ENCODE measurements around the gene ZNF423. TPM values are rescaled to one million over a fixed set of nuclear protein-coding genes. Genes with fewer than 3 reads are reported as not detected.
A peak's percentile ranks its signal among the peaks of the same experiment; 100 is the strongest.

The ZNF423 gene
- total RNA-seq, 1 donor from 2014 or later, result 10.7 TPM

GRCh38 chr16:49756775-49757558 is 98.9 kb downstream of the ZNF423 start:
- H3K27ac ChIP-seq, result no peak overlapping the region
- H3K9me3 ChIP-seq, result no peaks in the 10 kb centered on the region
- H3K27me3 ChIP-seq (ENCODE audit: low read depth), result no peaks in the 10 kb centered on the region
- TF ChIP-seq CTCF (IDR thresholded peaks at IDR 0.05), result no peak
- no peak overlapping the region for H3K4me3 ChIP-seq
- DNase-seq (no peak), ATAC-seq (no peak)
- no peaks in the 10 kb centered on the region for H3K36me3 ChIP-seq
- intact Hi-C loops (cut with DNase I), result no loop called here
- peaks cover 24% of the 10 kb centered on the region for H3K4me1 ChIP-seq

DNA sequence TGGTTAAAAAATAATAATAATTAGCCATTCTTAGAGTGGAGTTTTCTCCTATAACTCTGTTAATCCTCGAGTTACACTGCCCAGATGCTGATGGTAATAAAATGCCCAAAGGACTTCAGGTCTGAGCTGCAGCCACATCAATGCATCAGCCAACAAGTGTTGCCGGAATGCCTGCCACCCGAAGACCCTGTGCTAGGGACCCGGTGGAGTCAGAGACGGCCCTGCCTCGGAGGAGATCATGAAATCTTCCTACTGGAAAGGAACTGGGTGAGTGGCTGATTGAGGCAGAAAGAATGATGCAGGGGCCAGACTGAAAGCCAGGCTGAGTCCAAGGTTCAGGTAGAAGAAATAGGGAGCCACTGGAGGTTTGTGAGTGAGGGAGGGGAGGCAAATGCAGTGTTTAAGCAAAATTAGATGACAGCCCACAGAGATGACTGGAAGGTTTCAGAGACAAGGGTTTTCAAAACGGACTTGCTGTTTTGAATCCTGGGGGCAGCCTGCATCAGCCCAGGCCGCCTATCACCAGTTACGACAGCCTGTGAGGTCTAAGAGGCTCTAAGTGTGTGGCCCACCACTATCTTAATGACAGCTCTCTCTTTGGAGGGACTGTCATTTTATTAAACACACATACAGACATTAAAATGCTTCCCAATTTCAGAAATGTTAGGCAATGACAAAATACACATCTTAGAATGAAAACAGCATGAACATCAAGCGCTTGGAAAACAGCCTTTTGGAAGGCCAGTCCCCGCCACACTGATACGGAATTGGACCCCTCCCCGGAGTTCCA is 100.0 kb downstream of the ZNF423 start:
- no peak overlapping the region for H3K4me3 ChIP-seq
- H3K36me3 ChIP-seq, result no peaks in the 10 kb centered on the region
- peak overlapping the region; percentile 67 for H3K27ac ChIP-seq
- no peak for ATAC-seq
- H3K9me3 ChIP-seq, result no peaks in the 10 kb centered on the region
- intact Hi-C loops (cut with DNase I), result no loop called here
- no peaks in the 10 kb centered on the region for H3K27me3 ChIP-seq (ENCODE audit: low read depth)
- peaks cover 24% of the 10 kb centered on the region for H3K4me1 ChIP-seq
- TF ChIP-seq CTCF (IDR thresholded peaks at IDR 0.05), result no peak
- DNase-seq, result no peak

- TF ChIP-seq CTCF (IDR thresholded peaks at IDR 0.05), result peak; percentile 43
- intact Hi-C loops (cut with DNase I), result no loop called here
- peaks cover 27% of the 10 kb centered on the region for H3K4me1 ChIP-seq
- ATAC-seq (peak; percentile 27 to 51), DNase-seq (no peak)
- H3K9me3 ChIP-seq, result no peaks in the 10 kb centered on the region
- H3K27me3 ChIP-seq (ENCODE audit: low read depth), result no peaks in the 10 kb centered on the region
- H3K36me3 ChIP-seq, result no peaks in the 10 kb centered on the region
- H3K4me3 ChIP-seq, result peak overlapping the region; percentile 52
- H3K27ac ChIP-seq, result peak overlapping the region; percentile 67
Observed at GRCh38 chr16:49755313-49755620, 100.6 kb downstream of the ZNF423 start.

- intact Hi-C loops (cut with DNase I), result no loop called here
- DNase-seq, result no peak
- Histone ChIP-seq H3K27ac (peak overlapping the region; percentile 67), H3K27me3 (ENCODE audit: low read depth) (no peaks in the 10 kb centered on the region), H3K4me3 (peak overlapping the region; percentile 52), H3K36me3 (no peaks in the 10 kb centered on the region), H3K4me1 (peaks cover 27% of the 10 kb centered on the region), H3K9me3 (no peaks in the 10 kb centered on the region)
- TF ChIP-seq CTCF (IDR thresholded peaks at IDR 0.05), result no peak
- peak; percentile 37 to 70 for ATAC-seq
Observed at GRCh38 chr16:49754495-49755312, 101.2 kb downstream of the ZNF423 start.

- ATAC-seq (no peak), DNase-seq (no peak)
- intact Hi-C loops (cut with DNase I), result no loop called here
- Histone ChIP-seq H3K27ac (no peak overlapping the region), H3K4me1 (peaks cover 23% of the 10 kb centered on the region), H3K27me3 (ENCODE audit: low read depth) (no peaks in the 10 kb centered on the region), H3K36me3 (no peaks in the 10 kb centered on the region), H3K4me3 (no peak overlapping the region), H3K9me3 (no peaks in the 10 kb centered on the region)
- no peak for TF ChIP-seq CTCF (IDR thresholded peaks at IDR 0.05)
Observed at GRCh38 chr16:49750341-49751000, 105.4 kb downstream of the ZNF423 start.
